ENCODE results near the gene ABHD13.

- TF ChIP-seq POLR2A (IDR thresholded peaks at IDR 0.05; ENCODE audit: low read length), result no peak
- no peak for TF ChIP-seq GATA1 (IDR thresholded peaks at IDR 0.05; ENCODE audit: low read depth, low read length)
Measured at GRCh38 chr13:108263621-108264355, 45.6 kb downstream of the ABHD13 start.
